Mucosa of rectum (tissue), 2 donors: ENCODE measurements around the gene RLF.

Experiments used
- H3K27ac ChIP-seq, 2 donors: one replicate each; pipeline ENCODE4 v1.7.0; 2013; ENCODE audit warnings: inconsistent platforms in 2 of 2, low read depth in 2 of 2, low read length in 2 of 2
- H3K27me3 ChIP-seq, 2 donors: one replicate each; pipeline ENCODE4 v1.7.0; 2013; ENCODE audit warnings: low read length in 2 of 2; ENCODE audit not compliant: control insufficient read depth in 2 of 2, insufficient read depth in 2 of 2
- H3K36me3 ChIP-seq, 2 donors: one replicate each; pipeline ENCODE4 v1.7.0; 2013; ENCODE audit warnings: low read length in 2 of 2; ENCODE audit not compliant: control insufficient read depth in 2 of 2, insufficient read depth in 2 of 2
- H3K4me1 ChIP-seq, 2 donors: one replicate each; pipeline ENCODE4 v1.7.0; 2013; ENCODE audit warnings: low read length in 2 of 2, mild to moderate bottlenecking in 1 of 2; ENCODE audit not compliant: control insufficient read depth in 2 of 2, insufficient read depth in 2 of 2
- H3K4me3 ChIP-seq, 2 donors: one replicate each; pipeline ENCODE4 v1.7.0; 2013; ENCODE audit warnings: low read length in 2 of 2
- H3K9ac ChIP-seq, 2 donors: one replicate each; pipeline ENCODE4 v1.7.0; 2013; ENCODE audit warnings: low read length in 2 of 2, low read depth in 1 of 2, mild to moderate bottlenecking in 1 of 2
- H3K9me3 ChIP-seq, 2 donors: one replicate each; pipeline ENCODE4 v1.7.0; 2013; ENCODE audit warnings: low read length in 2 of 2; ENCODE audit not compliant: control insufficient read depth in 2 of 2
- donor health status: healthy.
- donor health status: Normal muscosa, but diverticular disease.

RLF gene

GRCh38 chr1:40140211-40140973, 20.8 kb upstream of the RLF start:
- no peak overlapping the region for H3K4me3 ChIP-seq
- H3K9ac ChIP-seq = no peak overlapping the region
- no peak overlapping the region for H3K27ac ChIP-seq
- no peaks in the 10 kb centered on the region for H3K9me3 ChIP-seq
- no peaks in the 10 kb centered on the region for H3K36me3 ChIP-seq
- H3K4me1 ChIP-seq = no peaks in the 10 kb centered on the region
- peaks cover 5 to 6% of the 10 kb centered on the region in 2 donors for H3K27me3 ChIP-seq

GRCh38 chr1:40141878-40142535, 19.2 kb upstream of the RLF start:
- no peak overlapping the region for H3K9ac ChIP-seq
- H3K9me3 ChIP-seq = no peaks in the 10 kb centered on the region
- no peaks in the 10 kb centered on the region for H3K4me1 ChIP-seq
- no peak overlapping the region for H3K4me3 ChIP-seq
- no peaks in the 10 kb centered on the region for H3K36me3 ChIP-seq
- peaks cover 7 to 13% of the 10 kb centered on the region in 2 donors for H3K27me3 ChIP-seq
- H3K27ac ChIP-seq = no peak overlapping the region

- Histone ChIP-seq H3K9me3 (no peaks in the 10 kb centered on the region), H3K9ac (no peak overlapping the region), H3K27me3 (peaks cover 7 to 13% of the 10 kb centered on the region in 2 donors), H3K4me1 (no peaks in the 10 kb centered on the region), H3K4me3 (no peak overlapping the region), H3K36me3 (no peaks in the 10 kb centered on the region), H3K27ac (no peak overlapping the region)
These were observed 17.2 kb upstream of the RLF start for GRCh38 chr1:40143891-40144575.

- H3K9ac ChIP-seq = no peak overlapping the region
- H3K4me1 ChIP-seq = no peaks in the 10 kb centered on the region
- peaks cover 2 to 3% of the 10 kb centered on the region in 2 donors for H3K27me3 ChIP-seq
- H3K4me3 ChIP-seq = no peak overlapping the region
- H3K9me3 ChIP-seq = no peaks in the 10 kb centered on the region
- H3K36me3 ChIP-seq = no peaks in the 10 kb centered on the region
- H3K27ac ChIP-seq = no peak overlapping the region
These were observed 9.6 kb upstream of the RLF start for GRCh38 chr1:40151457-40152079.

GRCh38 chr1:40153073-40153770, 8.0 kb upstream of the RLF start:
- H3K9ac ChIP-seq = no peak overlapping the region
- H3K4me3 ChIP-seq = no peak overlapping the region
- H3K4me1 ChIP-seq = no peaks in the 10 kb centered on the region
- H3K27me3 ChIP-seq = peaks cover 0 to 2% of the 10 kb centered on the region in 2 donors
- no peaks in the 10 kb centered on the region for H3K9me3 ChIP-seq
- H3K27ac ChIP-seq = no peak overlapping the region
- no peaks in the 10 kb centered on the region for H3K36me3 ChIP-seq

- H3K27ac ChIP-seq = no peak overlapping the region
- no peaks in the 10 kb centered on the region for H3K9me3 ChIP-seq
These were observed 6.1 kb upstream of the RLF start for GRCh38 chr1:40155135-40155534.

GRCh38 chr1:40155910-40156309, 5.3 kb upstream of the RLF start:
- no peaks in the 10 kb centered on the region for H3K36me3 ChIP-seq
- H3K9me3 ChIP-seq = no peaks in the 10 kb centered on the region
- no peak overlapping the region for H3K9ac ChIP-seq
- no peak overlapping the region for H3K4me3 ChIP-seq
- no peaks in the 10 kb centered on the region for H3K27me3 ChIP-seq
- H3K27ac ChIP-seq = no peak overlapping the region
- peaks cover 0 to 2% of the 10 kb centered on the region in 2 donors for H3K4me1 ChIP-seq

More at GRCh38 chr1:40155135-40155534, 6.1 kb upstream of the RLF start:
- Histone ChIP-seq H3K27me3 (no peaks in the 10 kb centered on the region), H3K4me3 (no peak overlapping the region), H3K36me3 (no peaks in the 10 kb centered on the region), H3K9ac (no peak overlapping the region), H3K4me1 (no peaks in the 10 kb centered on the region)

- Histone ChIP-seq H3K4me3 (peak overlapping the region; percentile 85 to 93), H3K9me3 (no peaks in the 10 kb centered on the region), H3K36me3 (no peaks in the 10 kb centered on the region), H3K9ac (peak overlapping the region; percentile 90 to 96), H3K27me3 (no peaks in the 10 kb centered on the region), H3K4me1 (peaks cover 10 to 16% of the 10 kb centered on the region in 2 donors), H3K27ac (peak overlapping the region; percentile 90 to 95)
These were observed 422 bp upstream of the RLF start for GRCh38 chr1:40160806-40161124.

GRCh38 chr1:40161888-40162397, 756 bp downstream of the RLF start:
- H3K4me1 ChIP-seq = peaks cover 10 to 16% of the 10 kb centered on the region in 2 donors
- H3K27ac ChIP-seq = peak overlapping the region; percentile 90 to 95
- H3K36me3 ChIP-seq = no peaks in the 10 kb centered on the region
- H3K9ac ChIP-seq = peak overlapping the region; percentile 90 to 96
- H3K9me3 ChIP-seq = no peaks in the 10 kb centered on the region
- no peaks in the 10 kb centered on the region for H3K27me3 ChIP-seq
- peak overlapping the region; percentile 85 to 93 for H3K4me3 ChIP-seq
